OCI-LY3 (cell line): ENCODE measurements around the gene ZNF248.

Source experiments
- CTCF ChIP-seq: fragments of 200-600, 300-600 bp; sonication (generic); IDR thresholded peaks from 2 replicates; pipeline ENCODE4 v1.5.1; 2014; ENCODE audit warnings: antibody characterized with exemption, low read length, low read depth
- EZH2phosphoT487 ChIP-seq: fragments of 200-600 bp; shearing (Covaris generic); IDR thresholded peaks from 2 replicates; pipeline ENCODE4 v1.6.1; 2018; ENCODE audit warnings: antibody characterized with exemption, mixed run types, low read depth

GRCh38 chr10:37763132-37763531 is 94.3 kb downstream of the ZNF248 start:
- no peak for TF ChIP-seq CTCF
- TF ChIP-seq EZH2phosphoT487, result no peak
